HG03108 (cell line): ENCODE data around the gene FAM118B.
"Not testable (repeated sequence)": the region's sequence is repeated elsewhere in the genome, so short reads cannot be mapped to it uniquely, and the experiment has no call there.

Source experiments
- ATAC-seq: cut with Tn5 transposase; IDR thresholded peaks from one replicate; pipeline ENCODE4 v1.9.1; 2021; ENCODE audit warnings: moderate library complexity; ENCODE audit not compliant: unreplicated experiment

FAM118B gene

GRCh38 chr11:126216526-126217305 lies 5.1 kb downstream of the FAM118B start:
- ATAC-seq, result no peak

DNA sequence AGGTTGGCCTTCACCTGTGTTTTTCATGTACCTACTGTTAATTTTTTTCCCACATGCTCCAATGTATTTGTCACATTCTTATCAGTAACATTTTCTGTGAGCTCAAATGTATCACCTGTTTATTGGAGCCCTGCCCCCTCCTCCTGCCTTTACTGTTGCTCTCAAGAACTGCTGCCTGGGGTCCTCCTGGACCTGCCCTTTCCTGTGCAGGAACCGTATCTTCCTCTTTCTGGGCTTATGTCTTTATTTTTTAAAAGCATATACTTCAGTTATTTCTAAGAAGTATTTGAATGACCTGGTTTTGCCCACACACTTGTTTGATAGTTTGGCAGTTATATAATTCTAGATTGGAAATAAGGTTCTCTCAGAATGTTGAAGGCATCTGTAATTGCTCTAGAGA lies 5.9 kb downstream of the FAM118B start:
- ATAC-seq, result no peak

DNA sequence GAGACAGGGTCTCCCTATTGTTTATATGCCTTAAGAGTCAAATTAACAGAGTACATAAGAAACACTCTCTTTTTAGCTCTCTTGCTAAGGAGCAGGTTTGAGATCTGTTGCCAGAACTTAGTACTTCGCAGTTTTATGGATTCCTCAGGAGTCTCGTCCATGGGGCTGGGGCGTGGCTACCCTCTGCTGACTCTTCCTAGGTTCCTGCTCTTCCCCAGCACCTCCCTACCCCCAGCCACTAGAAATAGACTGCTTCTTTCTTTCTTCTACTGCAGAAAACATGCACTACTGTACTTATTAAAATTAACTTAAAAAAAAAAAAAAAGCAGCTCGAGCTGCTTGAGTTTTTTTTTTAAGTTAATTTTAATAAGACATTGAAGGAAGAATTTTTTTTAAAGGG lies 8.0 kb downstream of the FAM118B start:
- no peak for ATAC-seq

DNA sequence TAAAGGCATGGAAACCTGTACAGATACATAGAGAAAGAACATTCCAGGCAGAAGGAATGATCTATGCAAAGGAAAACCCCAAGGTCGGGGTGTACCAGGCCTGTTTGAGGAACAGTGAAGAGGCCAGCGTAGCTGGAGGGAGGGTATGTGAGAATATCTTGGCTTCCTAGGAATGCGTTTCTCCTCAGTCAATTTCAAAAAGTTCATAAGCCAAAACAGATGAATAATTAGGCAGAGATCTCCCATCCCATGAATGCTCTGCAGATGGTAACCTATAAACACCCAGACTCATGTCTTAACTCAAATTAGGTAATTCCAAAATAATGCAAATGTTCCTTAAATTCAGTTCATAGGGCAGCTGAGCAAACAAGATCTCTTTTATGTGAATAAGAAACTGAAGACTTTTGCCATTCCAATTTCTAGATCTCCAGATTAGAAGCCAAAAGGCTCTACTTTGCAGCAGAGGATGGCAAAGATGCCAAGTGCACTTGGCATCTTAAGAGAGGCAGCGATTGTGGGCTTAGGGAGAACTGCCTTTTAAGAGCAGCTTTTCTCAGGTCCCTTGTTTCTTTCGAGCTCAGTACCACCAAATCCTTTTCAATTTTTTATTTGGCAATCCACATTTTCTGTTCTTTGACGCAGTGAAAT lies 13.2 kb downstream of the FAM118B start:
- ATAC-seq, result no peak

- ATAC-seq, result no peak
Observed at GRCh38 chr11:126225295-126225665, 13.7 kb downstream of the FAM118B start.

DNA sequence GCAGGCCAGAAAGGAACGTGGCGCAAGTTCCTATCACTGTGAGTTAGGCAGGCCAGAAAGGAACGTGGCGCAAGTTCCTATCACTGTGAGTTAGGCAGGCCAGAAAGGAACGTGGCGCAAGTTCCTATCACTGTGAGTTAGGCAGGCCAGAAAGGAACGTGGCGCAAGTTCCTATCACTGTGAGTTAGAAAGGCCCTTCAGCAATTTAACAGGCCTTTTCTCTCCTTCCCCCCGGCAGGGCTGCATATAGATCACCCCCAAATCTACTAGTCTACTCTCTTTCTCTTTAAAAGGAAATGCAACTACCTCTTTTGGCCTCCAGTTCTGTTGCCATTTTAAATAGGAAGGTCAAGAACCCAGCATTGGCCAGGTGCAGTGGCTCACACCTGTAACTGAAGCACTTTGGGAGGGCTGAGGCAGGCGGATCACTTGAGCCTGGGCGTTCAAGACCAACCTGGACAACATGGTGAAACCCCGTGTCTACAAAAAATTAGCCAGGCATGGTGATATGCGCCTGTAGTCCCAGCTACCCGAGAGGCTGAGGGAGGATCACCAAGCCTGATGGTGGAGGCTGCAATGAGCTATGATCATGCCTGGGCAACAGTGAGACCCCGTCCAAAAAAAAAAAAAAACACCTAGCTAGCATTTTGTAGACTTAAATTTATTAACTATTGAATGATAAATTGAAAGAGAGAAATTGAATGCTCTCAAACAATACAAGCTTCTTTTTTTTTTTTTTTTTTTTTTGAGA lies 14.9 kb downstream of the FAM118B start:
- no peak for ATAC-seq

- no peak for ATAC-seq
Observed at GRCh38 chr11:126229858-126230540, 18.4 kb downstream of the FAM118B start.

DNA sequence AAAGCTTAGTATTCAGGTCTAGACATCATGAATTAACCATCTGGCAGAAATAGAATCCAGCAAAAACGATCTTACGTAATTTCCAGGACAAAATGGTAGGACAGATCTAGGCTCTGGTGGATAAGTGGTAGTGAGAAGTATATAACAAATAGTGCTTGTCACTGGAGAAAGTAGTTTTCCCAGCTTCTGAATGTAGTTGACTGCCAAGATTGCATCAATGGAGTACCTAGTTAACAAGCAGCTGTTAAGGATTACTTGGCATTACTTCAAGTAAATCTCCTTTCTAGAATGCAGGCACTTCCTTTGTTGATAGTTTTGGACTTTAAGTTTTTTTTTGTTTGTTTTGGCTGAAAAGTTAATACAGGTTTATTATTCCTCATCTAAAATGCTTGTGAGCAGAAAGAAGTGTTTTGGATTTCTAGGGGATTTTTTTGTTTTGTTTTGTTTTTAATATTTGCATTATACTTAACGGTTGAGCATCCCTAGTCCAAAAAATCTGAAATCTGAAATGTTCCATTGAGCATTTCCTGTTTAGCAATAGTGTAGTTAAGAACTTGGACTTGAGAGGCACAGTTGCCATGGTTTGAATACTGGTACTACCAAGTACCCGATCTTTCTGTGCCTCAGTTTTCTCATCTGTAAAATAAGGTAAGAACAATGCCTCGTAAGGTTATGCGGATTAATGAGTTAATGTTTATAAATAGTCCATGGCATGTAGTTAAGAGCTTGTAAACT lies 20.3 kb downstream of the FAM118B start:
- ATAC-seq, result no peak

DNA sequence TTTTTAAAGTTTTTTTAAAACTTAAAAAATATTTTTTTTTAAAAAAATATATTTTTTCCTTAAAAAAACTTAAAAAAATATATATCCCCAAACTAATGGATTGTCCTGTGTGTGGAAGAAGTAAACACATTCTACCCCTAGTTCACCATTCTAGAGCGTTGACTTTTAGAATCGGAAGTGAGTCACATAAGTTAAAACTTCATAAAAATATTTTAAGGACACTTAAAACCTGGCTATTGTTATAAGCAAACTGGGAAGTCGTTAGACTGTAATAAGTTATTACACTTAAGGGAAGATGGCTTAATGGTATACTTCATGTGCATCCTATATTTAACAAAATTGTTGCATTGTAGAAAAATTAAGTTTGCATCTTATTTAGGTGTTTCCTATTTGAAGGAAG lies 21.1 kb downstream of the FAM118B start:
- ATAC-seq, result no peak

DNA sequence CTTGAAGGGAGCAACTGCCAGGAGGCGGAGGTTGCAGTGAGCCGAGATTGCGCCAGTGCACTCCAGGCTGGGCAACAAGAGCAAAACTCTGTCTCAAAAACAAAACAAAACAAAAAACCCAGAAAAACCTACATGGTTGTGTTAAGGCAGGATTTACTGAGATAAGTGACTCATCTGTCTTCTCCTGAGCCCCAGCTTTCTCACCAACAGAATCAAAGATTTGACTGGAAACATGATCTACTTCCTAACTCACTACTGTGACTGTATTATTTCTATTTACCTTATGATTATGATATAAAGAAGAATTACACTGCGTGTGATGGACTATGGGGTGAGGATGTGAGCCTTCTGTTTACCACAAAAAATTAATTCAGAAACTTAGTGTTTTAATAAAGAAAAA lies 21.8 kb downstream of the FAM118B start:
- ATAC-seq, result no peak

GRCh38 chr11:126246636-126247035 lies 35.1 kb downstream of the FAM118B start:
- ATAC-seq, result no peak

- ATAC-seq, result no peak
Observed at GRCh38 chr11:126253265-126253664, 41.7 kb downstream of the FAM118B start.

- ATAC-seq, result no peak
Observed at GRCh38 chr11:126254819-126255218, 43.2 kb downstream of the FAM118B start.

DNA sequence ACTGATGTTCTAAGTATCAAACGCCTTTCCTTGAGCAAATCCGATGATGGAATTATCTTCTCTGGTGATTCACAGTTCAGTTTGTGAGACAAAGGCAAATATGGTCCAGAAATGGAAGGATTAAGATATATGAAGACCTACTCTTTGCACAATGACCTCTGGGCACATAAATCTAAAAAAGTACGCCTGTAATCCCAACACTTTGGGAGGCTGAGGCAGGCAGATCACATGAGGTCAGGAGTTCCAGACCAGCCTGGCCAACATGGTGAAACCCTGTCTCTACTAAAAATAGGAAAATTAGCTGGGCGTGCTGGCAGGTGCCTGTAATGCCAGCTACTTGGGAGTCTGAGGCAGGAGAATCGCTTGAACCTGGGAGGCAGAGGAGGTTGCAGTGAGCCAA lies 43.9 kb downstream of the FAM118B start:
- not testable (repeated sequence) for ATAC-seq

DNA sequence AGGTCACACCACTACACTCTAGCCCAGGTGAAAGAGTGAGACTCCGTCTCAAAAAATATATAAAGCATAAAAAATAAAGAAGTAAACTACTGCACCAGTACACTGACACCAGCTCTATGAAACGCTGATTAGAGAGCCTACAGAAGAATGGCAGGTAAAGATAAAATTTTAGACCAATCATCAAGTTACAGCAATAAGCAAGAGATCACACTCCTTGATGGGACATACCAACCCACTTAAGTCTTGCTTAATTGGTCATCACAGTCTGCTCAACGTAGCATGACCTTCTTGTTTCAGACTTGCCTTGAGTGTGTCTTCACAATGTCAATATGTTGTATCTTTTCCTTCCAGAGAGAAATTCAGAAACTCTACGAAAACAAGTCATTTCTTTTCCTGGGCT lies 44.6 kb downstream of the FAM118B start:
- ATAC-seq, result no peak

GRCh38 chr11:126257144-126257543 lies 45.6 kb downstream of the FAM118B start:
- ATAC-seq, result no peak

GRCh38 chr11:126257764-126258163 lies 46.2 kb downstream of the FAM118B start:
- no peak for ATAC-seq

DNA sequence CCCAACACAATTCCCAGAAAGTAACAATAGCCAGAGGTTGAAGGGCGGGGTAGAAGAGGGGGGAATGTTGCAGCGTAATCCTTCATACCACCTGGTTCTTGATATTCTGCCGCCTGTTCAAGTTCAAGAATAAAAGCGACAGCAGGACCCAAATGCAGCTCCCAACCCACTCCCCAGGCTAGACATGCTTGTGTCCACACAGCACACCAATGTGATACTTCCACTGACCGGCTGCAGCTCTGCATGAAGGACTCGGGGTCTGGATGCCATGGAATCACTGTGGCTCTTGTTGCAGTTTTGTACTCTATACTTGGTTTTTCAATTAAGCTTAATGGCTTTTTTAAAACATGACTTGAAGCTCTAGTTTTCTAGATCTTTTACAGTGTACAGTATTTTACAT lies 50.6 kb downstream of the FAM118B start:
- no peak for ATAC-seq

- no peak for ATAC-seq
Observed at GRCh38 chr11:126263489-126263888, 51.9 kb downstream of the FAM118B start.

GRCh38 chr11:126265811-126266210 lies 54.2 kb downstream of the FAM118B start:
- no peak for ATAC-seq

- no peak for ATAC-seq
Observed at GRCh38 chr11:126267650-126268049, 56.1 kb downstream of the FAM118B start.
